Activated T-cell treated with anti-CD3 and anti-CD28 coated beads, Interleukin-2, amount 50 U/mL, for 4 hours (primary cell): ENCODE measurements around the gene MUC4. TPM values are rescaled to one million over a fixed set of nuclear protein-coding genes. Genes with fewer than 3 reads are reported as not detected.
"Not testable (repeated sequence)": the region's sequence is repeated elsewhere in the genome, so short reads cannot be mapped to it uniquely, and the experiment has no call there.

Experiments used
- ATAC-seq, 2 donors: fragments of 200-7000 bp; cut with Tn5 transposase; one replicate each; pipeline ENCODE4 v1.10.0; 2021
- DNase-seq: peaks from one replicate; pipeline ENCODE4 v3.0.0-alpha.2; 2020
- H3K27me3 Mint-ChIP-seq: one replicate; pipeline ENCODE4 v1.8.0; 2021; ENCODE audit warnings: low read depth, mixed read lengths
- H3K36me3 Mint-ChIP-seq: one replicate; pipeline ENCODE4 v1.8.0; 2022; ENCODE audit warnings: mixed read lengths; ENCODE audit not compliant: insufficient read depth
- H3K4me1 Mint-ChIP-seq: one replicate; pipeline ENCODE4 v1.8.0; 2021; ENCODE audit warnings: low read depth, mixed read lengths
- H3K4me3 Mint-ChIP-seq: one replicate; pipeline ENCODE4 v1.8.0; 2021; ENCODE audit warnings: mild to moderate bottlenecking, moderate library complexity, mixed read lengths
- H3K9me3 Mint-ChIP-seq: one replicate; pipeline ENCODE4 v1.8.0; 2021; ENCODE audit warnings: mixed read lengths
- total RNA-seq, 3 donors: library from RNA; stranded (reverse); gene quantifications; one replicate each; pipeline ENCODE4 v1.2.1, GENCODE V29; 2021

The MUC4 gene
- total RNA-seq, 3 donors from 2014 or later: 0.08 to 0.24 (median 0.13) TPM

DNA sequence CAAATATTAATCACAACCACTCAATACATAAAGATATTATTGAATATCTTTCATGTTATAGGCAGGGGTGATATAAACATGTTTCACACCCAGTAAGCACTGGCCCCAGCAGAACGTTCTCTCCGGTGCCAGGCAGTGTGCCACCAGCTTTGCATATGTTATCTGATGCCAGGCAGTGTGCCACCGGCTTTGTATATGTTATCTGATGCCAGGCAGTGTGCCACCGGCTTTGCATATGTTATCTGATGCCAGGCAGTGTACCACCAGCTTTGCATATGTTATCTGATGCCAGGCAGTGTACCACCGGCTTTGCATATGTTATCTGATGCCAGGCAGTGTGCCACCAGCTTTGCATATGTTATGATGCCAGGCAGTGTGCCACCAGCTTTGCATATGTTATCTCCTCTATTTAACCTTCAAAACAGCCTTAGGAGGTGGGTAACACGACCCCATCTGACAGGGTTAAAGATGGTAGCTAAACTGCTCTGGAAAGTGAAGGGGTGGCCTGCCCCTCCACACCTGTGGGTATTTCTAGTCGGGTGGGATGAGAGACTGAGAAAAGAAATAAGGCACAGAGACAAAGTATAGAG lies 84.0 kb downstream of the MUC4 start:
- H3K4me3 Mint-ChIP-seq: no peak overlapping the region

GRCh38 chr3:195725916-195726740 lies 85.6 kb downstream of the MUC4 start:
- H3K9me3 Mint-ChIP-seq, H3K27me3 Mint-ChIP-seq, DNase-seq, H3K4me3 Mint-ChIP-seq, ATAC-seq, H3K4me1 Mint-ChIP-seq, H3K36me3 Mint-ChIP-seq: not testable (repeated sequence)

More for the DNA sequence above, 84.0 kb downstream of the MUC4 start:
- Mint-ChIP-seq H3K36me3 (peaks cover 6% of the 10 kb centered on the region), H3K27me3 (no peaks in the 10 kb centered on the region), H3K4me1 (no peaks in the 10 kb centered on the region), H3K9me3 (no peaks in the 10 kb centered on the region)
- no peak for ATAC-seq
- no peak for DNase-seq

DNA sequence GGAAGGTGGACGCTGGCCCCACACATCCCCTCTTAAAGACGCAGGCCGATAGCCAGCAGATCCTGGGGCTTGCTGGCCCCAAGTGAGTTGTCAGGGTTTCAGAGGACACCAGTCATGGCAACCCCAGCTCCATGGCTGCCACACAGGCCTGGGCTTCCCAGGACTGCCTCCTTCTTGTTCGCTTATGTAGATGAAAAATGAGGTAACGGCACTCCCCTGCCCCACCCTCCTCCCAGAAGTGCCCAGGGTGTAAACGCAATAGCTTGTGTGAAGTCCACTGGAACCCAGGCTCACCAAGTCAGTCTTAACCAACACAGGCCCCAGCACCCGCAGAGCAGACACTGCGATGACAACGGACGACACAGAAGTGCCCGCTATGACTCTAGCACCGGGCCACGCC lies 87.4 kb downstream of the MUC4 start:
- not testable (repeated sequence) for H3K4me3 Mint-ChIP-seq, H3K4me1 Mint-ChIP-seq, DNase-seq, H3K27me3 Mint-ChIP-seq, H3K36me3 Mint-ChIP-seq, ATAC-seq, H3K9me3 Mint-ChIP-seq

DNA sequence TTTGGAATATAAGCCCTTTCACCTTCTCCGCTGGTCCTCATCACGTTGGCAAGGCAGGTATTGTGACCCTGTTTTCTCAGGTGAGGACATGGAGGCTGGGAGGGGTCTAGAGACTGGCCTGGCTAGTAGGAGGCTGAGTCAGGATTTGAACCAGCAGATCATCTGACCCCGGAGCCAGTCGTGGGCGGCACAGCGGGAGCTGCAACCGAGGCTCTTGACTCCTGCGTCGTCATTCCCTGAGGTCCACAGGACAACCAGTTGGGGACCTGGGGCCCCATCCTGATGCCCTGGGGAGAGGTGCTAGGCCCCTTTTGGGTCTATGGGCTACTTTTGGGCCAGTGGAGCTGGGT lies 88.8 kb downstream of the MUC4 start:
- not testable (repeated sequence) for H3K4me1 Mint-ChIP-seq, DNase-seq, H3K4me3 Mint-ChIP-seq, H3K36me3 Mint-ChIP-seq, ATAC-seq, H3K9me3 Mint-ChIP-seq, H3K27me3 Mint-ChIP-seq

GRCh38 chr3:195722139-195722995 lies 89.4 kb downstream of the MUC4 start:
- H3K4me1 Mint-ChIP-seq, H3K4me3 Mint-ChIP-seq, H3K9me3 Mint-ChIP-seq, DNase-seq, ATAC-seq, H3K27me3 Mint-ChIP-seq, H3K36me3 Mint-ChIP-seq: not testable (repeated sequence)

DNA sequence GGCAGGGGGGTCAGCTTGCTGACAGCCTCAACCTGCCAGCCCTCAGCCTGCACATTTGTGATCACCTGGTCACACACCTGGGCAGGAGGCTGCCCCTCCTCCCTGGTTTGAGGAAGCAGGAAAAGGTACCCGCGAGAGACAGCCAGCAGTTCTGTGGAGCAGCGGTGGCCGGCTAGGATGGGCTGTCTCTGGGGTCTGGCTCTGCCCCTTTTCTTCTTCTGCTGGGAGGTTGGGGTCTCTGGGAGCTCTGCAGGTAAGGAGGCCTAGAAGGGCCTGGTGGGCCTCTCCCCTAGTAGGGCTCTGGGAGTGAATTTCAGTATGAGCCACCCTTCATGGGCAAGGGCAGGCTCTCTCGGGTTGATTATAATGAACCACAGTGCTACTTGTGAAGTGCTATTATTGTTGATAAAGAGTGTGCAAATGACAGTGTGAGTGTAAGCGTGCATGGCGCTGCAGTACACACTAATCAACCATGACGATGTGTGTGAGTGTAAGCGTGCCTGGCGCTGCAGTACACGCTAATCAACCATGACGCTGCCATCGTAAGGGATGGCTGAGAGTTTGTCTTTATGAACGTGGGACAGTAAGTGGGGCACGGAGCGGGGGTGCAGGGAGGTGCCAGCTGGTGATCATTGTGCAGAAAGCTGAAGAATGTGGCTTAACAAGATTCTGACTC lies 90.8 kb downstream of the MUC4 start, which contains the start of gene MUC20:
MUC20 (plus strand) TSS at position 148 of the 676 bp plus-strand sequence; CDS start at position 178, 30 bp downstream.
- H3K4me1 Mint-ChIP-seq: not testable (repeated sequence)
- peak; percentile 19 to 28 for ATAC-seq

DNA sequence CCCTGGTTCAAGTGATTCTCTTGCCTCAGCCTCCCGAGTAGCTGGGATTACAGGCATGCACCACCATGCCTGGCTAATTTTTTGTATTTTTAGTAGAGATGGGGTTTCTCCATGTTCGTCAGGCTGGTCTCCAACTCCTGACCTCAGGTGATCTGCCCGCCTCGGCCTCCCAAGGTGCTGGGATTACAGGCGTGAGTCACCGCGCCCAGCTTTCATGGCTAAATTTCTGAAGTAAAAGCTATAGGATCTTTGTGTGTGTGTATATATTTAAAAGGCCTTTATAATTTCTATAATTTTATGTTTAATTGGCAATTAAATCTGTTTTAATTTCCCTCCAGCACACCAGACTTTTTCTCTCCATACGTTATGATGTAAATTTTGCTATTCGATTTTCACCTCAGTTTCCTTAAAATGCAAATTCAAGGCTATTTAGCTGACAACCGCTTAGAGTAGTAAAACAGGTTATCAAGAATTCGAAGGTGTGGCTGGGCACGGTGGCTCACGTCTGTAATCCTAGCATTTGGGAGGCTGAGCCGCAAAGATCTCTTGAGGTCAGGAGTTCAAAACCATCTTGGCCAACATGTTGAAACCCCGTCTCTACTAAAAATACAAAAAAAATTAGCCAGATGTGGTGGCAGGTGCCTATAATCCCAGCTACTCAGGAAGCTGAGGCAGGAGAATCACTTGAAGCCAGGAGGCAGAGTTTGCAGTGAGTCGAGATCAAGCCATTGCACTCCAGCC lies 92.0 kb downstream of the MUC4 start:
- peaks cover 10% of the 10 kb centered on the region for H3K36me3 Mint-ChIP-seq
- ATAC-seq, DNase-seq, H3K9me3 Mint-ChIP-seq, H3K4me3 Mint-ChIP-seq, H3K27me3 Mint-ChIP-seq, H3K4me1 Mint-ChIP-seq: not testable (repeated sequence)

More for the DNA sequence above, 90.8 kb downstream of the MUC4 start, which contains the start of gene MUC20:
- H3K36me3 Mint-ChIP-seq, H3K9me3 Mint-ChIP-seq, H3K27me3 Mint-ChIP-seq, H3K4me3 Mint-ChIP-seq, DNase-seq: not testable (repeated sequence)

DNA sequence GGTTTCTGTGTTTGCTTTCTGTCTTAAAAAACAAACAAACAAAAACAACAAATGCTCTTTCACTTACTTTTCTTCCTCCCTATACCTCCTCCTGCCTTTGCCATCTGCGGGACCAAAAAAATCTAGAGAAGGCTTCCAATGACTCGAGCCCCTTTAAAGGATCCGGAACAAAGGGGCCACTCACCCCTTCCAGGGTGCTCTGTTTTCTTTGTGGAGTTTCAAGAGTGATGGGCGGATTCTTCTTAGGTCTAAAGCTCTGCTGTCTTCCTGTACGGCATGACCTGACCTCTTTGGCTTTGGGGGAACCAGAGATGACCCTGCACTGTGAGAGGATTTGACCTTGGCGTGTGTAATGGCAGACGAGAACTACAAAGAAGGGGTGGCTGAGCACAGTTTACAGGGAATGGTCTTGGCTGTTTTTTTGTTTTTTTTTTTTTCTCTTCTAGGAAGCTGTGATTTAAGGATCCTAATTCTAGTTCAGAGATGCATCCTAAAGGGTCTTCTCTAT lies 93.2 kb downstream of the MUC4 start:
- DNase-seq: no peak
- Mint-ChIP-seq H3K36me3 (peaks cover 13% of the 10 kb centered on the region), H3K4me3 (no peak overlapping the region), H3K4me1 (peaks cover 5% of the 10 kb centered on the region), H3K27me3 (no peaks in the 10 kb centered on the region), H3K9me3 (no peaks in the 10 kb centered on the region)
- no peak for ATAC-seq

DNA sequence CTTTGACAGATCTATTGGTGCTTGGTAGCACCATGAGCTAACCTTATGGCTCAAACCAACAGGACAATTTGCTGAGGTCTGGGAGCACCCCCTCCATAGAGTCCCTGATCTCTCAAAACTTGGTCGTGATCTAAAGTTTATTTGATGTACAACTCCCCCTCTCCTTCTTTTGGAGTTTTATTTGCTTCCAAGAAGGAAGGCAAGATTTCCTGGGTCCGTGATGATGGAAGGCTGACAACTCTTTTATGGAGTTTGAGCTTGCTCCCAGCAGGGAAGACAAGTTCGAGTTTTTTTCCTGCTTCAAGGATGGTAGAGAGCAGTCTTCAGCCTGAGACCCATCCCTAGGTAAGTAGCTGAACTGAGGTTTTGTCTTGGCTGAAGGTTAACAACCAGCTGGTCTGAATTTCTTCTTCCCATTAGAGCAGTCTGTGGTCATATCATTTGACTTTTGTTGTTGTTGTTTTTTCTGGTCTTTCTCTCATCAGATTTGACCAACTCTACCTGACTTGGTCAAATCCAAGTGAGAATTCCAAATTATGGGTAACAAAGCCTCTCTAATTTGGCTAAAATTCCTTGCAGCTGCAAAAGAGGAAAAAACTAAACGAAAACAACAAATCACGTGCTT lies 93.8 kb downstream of the MUC4 start:
- Mint-ChIP-seq H3K4me3 (no peak overlapping the region), H3K9me3 (no peaks in the 10 kb centered on the region)

GRCh38 chr3:195717416-195717815 lies 94.3 kb downstream of the MUC4 start:
- Mint-ChIP-seq H3K36me3 (peaks cover 13% of the 10 kb centered on the region), H3K4me1 (peaks cover 5% of the 10 kb centered on the region), H3K4me3 (no peak overlapping the region), H3K27me3 (no peaks in the 10 kb centered on the region), H3K9me3 (no peaks in the 10 kb centered on the region)
- DNase-seq: no peak
- ATAC-seq: no peak

More for the DNA sequence above, 93.8 kb downstream of the MUC4 start:
- ATAC-seq (no peak), DNase-seq (no peak)
- Mint-ChIP-seq H3K4me1 (peaks cover 5% of the 10 kb centered on the region), H3K27me3 (no peaks in the 10 kb centered on the region), H3K36me3 (peaks cover 13% of the 10 kb centered on the region)

DNA sequence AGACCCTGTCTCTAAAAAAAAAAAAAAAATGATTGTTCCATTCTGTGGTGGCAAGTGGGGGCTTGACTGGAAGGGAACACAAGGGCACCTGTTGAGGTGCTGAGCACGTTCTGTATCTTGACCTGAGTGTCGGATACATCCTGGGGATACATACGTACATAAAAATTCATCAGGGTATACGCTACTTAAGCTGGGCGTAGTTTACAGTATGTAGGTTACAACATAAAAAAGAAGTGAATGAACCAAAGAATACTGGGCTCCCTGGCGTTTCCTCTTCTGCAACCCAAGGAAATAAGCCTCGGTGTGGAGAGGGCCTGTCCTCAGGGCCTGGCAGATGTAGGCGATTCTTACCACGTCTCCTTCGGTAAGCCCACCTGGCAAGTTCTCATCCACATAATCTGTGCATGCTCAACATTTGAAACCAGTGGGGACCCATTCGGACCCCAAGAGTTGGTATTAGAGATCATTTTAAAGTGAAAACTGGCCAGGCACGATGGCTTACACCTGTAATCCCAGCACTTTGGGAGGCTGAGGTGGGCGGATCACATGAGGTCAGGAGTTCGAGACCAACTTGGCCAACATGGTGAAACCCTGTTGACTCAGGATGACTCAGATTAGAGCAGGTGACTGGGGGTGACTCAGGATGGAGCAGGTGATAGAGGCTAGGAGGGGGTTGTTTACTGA lies 96.0 kb downstream of the MUC4 start:
- peak; percentile 77 to 80 for ATAC-seq

GRCh38 chr3:195715134-195715533 lies 96.6 kb downstream of the MUC4 start:
- H3K4me3 Mint-ChIP-seq: no peak overlapping the region
- H3K9me3 Mint-ChIP-seq: no peaks in the 10 kb centered on the region
- no peaks in the 10 kb centered on the region for H3K27me3 Mint-ChIP-seq
- DNase-seq (no peak), ATAC-seq (no peak)
- peaks cover 5% of the 10 kb centered on the region for H3K4me1 Mint-ChIP-seq
- peaks cover 20% of the 10 kb centered on the region for H3K36me3 Mint-ChIP-seq

More for the DNA sequence above, 96.0 kb downstream of the MUC4 start:
- Mint-ChIP-seq H3K4me3 (no peak overlapping the region), H3K36me3 (peaks cover 18% of the 10 kb centered on the region), H3K27me3 (no peaks in the 10 kb centered on the region), H3K4me1 (peaks cover 5% of the 10 kb centered on the region), H3K9me3 (no peaks in the 10 kb centered on the region)
- no peak for DNase-seq
